GM18858 (cell line): ENCODE measurements around the gene RCAN2.
"Not testable (repeated sequence)": the region's sequence is repeated elsewhere in the genome, so short reads cannot be mapped to it uniquely, and the experiment has no call there.

ENCODE experiments used
- ATAC-seq: cut with Tn5 transposase; IDR thresholded peaks from one replicate; pipeline ENCODE4 v1.9.1; 2021; ENCODE audit not compliant: unreplicated experiment

The RCAN2 gene

GRCh38 chr6:46390153-46390876 is 100.9 kb downstream of the RCAN2 start:
- ATAC-seq: no peak

DNA sequence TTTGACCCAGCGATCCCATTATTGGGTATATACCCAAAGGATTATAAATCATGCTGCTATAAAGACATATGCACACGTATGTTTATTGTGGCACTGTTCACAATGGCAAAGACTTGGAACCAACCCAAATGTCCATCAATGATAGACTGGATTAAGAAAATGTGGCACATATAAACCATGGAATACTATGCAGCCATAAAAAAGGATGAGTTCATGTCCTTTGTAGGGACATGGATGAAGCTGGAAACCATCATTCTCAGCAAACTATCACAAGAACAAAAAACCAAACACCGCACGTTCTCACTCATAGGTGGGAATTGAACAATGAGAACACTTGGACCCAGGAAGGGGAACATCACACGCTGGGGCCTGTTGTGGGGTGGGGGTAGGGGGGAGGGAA is 103.5 kb downstream of the RCAN2 start:
- ATAC-seq: not testable (repeated sequence)

DNA sequence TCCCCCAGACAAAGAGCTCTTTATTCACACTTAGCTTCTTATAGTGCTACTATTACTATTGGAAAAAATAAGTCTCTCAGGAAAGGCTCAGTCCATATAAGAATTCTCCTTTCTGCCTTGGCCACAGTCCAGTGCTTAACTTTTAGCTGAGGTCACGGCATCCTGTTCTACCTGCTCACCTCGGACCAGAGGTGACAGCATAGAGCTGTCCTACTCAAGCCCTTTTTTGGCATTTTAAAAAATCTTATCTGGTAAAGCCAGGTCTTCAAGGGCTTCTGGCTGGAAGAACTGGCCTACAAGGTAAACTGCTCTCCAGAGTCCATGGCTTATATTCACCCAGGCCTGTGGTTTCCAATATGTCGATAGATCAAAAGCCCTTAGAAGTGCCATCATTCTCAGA is 109.7 kb downstream of the RCAN2 start:
- ATAC-seq: no peak

DNA sequence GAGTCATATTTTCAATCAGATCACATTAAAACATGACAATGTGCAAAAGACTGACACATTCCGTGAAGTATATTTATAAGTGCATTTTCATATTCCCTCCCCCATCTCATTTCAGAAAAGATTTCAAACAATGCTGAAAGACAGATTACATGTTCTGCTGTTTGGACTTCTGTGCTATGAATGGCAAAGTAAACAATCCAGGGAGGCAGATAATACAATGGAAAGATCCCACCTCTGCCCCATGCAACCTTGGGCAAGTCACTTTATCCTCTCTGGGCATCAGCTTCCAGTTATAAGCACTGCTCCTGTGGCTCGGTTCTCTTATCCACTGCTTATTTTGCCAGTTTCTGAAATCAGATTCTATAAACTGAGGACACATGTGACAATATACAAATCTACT is 110.2 kb downstream of the RCAN2 start:
- ATAC-seq: no peak

- no peak for ATAC-seq
Observed at GRCh38 chr6:46380152-46380807, 111.0 kb downstream of the RCAN2 start.

GRCh38 chr6:46378882-46379416 is 112.3 kb downstream of the RCAN2 start:
- no peak for ATAC-seq

GRCh38 chr6:46378161-46378881 is 112.9 kb downstream of the RCAN2 start:
- no peak for ATAC-seq

GRCh38 chr6:46377209-46377608 is 114.0 kb downstream of the RCAN2 start:
- ATAC-seq: no peak

DNA sequence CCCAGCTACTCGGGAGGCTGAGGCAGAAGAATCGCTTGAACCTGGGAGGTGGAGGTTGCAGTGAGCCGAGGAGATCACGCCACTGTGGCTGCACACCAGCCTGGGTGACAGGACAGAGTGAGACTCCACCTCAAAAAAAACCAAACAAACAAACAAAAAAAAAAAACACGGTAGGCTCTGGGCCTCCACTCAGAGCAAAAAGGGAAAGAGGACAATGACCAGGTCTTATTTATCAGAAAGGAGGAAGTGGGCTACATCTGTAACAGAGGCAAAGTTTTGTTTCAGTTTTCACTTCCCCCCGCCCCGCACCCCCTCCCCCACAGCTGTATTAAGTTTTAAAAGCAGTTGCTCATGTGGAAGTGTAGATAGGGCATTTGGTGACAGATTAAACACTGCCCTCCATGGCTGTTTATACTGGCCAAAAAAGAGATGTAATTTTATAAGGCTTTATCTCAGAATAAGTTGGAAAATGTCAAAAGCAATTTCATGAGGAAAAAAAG is 114.6 kb downstream of the RCAN2 start:
- ATAC-seq: peak; percentile 87

DNA sequence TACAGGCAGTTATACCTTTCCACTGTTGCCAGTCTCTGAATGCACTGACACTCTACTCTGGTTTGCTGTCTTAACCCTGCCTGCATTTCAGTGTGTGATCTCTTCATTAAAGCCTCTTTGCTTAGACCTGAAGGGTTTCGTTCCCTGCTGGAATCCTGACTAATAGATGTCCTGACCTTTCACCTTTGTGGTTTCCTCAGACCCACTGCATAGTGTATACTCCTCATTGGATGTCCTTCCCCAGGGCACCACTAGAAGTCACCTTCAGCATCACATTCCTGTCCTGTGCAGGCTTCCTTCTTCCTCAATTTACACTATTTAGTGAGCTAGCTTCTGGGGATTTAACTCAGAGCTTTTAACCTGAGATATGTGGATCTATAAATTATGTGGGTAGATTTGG is 120.6 kb downstream of the RCAN2 start:
- no peak for ATAC-seq

DNA sequence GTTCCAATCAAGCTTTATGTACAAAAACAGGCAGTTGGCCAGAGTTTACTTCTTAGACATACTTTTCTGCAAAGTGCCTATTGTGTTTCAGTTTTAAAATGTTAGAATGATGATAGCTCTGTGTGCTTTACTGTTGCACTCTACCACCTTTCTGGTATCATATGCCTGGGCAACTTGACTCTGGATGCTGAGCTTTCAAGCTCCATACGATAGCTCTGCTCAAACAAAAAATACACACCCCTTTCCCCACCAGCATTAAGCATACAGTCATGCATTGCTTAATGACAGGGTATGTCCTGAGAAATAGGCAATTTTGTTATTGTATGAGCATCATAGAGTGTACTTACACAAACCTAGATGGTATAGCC is 123.1 kb downstream of the RCAN2 start:
- no peak for ATAC-seq

DNA sequence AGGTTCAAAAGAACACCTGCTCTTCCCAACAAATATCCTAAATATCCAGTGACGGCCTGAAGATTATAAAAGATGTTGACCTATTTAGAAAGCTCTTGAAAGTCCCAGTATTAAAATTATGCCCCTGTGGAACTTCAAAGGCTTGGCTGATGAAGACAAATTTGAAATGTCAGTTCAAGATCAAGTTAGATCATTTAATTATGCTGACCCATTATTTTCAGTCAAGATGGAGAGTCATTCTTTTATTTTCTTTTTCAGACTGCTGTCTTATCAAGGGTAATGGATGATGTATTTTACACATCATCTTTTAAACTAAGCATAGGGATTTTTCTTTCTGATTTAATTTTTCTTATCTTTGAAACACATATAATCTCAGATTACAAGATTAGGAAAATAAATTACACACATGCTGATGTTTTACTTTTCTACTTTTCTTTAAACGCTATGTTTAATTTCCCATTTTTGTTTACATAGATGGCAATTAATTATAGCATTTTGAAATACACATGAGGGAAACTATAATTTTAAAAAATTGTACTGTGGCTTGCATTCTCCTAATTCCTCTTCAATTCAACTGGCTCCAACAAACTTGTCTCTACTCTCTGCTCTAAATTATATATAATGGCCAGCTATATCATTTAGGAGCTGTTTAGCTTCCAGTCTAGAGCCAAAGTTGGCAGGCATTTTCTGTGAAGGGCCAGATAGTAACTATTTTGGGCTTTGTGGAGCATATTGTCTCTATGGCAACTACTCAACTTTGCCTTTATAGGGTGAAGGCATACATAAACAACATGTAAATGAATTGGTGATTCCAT is 123.7 kb downstream of the RCAN2 start:
- no peak for ATAC-seq

GRCh38 chr6:46366190-46366900 is 124.9 kb downstream of the RCAN2 start:
- no peak for ATAC-seq

DNA sequence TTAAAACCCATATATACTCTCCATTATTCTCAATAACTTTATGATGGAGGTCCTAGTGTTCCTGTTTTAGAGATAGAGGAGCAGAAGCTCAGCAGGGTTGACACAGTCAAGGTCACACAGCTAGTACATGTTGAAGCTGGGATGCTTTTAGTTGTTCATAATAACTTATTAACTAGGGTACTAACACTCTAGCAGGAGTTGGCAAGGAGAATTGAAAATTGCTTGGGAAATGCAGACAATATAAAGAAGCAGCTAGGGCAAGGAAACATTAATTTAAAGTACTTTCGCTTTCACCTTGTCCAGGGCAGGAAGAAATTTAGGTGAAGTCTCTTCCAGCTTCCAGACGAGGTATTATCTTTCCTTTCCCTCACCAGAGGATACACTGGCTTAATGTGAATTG is 133.7 kb downstream of the RCAN2 start:
- ATAC-seq: no peak

DNA sequence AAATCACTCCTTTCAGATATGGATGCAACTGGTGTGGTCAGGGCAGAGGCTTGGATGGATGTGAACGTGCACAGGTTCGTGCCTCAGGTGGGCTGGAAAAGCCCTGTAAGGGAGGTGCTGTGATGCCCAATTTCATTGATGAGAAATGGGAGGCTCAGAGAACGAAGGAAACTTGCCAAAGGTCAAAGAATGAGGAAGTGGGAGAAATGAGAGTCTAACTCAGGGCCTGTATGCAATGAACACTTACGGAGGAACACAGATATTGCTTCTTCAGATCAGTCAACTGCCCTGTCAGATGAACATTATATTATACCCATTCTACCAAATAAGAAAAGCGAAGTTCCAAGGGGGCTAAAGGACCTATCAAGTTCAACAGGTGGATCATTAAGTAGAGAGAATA is 134.7 kb downstream of the RCAN2 start:
- ATAC-seq: no peak

DNA sequence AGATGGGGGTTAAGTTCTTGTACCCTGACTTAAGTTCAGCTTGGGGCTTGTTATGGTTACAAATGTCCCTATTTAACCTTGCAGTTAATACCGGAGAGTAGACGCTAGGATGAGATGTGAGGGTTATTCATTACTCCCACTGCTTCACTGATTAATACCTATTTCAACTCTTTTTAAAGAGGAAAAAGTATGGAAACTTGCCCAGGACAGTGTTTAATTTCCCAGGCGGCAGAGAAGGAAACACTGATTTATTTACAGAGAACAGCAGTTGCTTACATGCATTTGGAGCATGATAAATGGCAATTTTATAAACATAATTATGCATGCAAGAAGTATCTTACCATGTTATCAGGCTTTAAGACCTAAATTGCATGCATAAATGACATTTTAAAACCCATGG is 137.7 kb downstream of the RCAN2 start:
- no peak for ATAC-seq

DNA sequence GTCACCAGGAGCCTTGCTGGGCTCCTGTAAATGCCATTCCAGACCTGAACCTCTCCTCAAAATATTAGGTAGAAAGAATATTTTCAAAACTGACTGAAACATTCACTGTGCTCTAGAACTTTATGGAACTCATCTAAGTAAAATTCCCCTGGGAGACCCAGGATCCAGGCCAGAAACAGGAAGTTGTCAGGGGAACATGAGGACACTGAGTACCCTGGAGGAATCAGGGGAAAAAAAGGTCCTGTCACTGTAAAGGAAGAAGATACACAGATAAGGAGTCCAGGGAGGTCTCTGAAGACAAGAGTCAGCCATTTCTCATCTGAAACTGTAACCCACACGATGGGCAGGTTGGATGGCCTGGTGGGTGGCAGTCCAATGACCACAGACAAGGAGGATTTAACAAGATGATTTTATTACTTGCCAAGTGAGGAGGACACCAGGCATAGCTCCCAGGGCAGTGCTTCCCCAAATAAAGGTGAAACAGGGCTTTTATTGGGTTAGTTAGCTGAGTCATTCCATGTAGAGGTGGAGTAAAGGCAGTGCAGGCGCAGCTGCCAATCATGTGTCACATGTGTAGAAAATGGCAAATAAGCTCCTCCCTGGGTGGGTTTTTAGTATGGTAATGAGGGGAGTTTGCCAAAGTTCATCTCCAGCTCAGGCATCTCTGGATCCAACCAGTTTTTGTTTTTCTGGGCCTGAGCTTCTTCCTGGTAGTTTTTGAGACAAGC is 138.5 kb downstream of the RCAN2 start:
- ATAC-seq: no peak

GRCh38 chr6:46350714-46351113 is 140.5 kb downstream of the RCAN2 start:
- ATAC-seq: no peak

DNA sequence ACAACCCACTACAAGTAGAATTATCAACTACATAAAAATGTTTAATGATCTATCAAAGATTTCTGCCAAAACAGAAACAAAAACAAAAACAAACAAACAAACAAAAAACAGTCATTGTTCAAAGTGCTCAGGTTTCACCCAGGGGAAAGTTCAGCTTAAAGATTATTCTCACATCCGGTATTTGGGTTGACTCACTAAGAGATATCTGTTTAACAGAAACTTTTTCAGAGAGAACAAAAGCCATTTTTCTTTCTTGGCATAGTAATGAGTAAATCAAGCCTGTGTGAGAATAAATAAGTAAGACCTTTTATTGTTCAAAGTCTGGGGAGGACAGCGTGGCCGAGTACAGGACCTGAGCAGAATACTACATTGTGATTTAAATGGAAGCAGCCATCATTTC is 143.6 kb downstream of the RCAN2 start:
- peak; percentile 53 for ATAC-seq

- no peak for ATAC-seq
Observed at GRCh38 chr6:46340246-46340645, 151.0 kb downstream of the RCAN2 start.
